ENCODE measurements around the gene SMYD5. TPM values are rescaled to one million over a fixed set of nuclear protein-coding genes. Genes with fewer than 3 reads are reported as not detected.
"Not testable (repeated sequence)": the region's sequence is repeated elsewhere in the genome, so short reads cannot be mapped to it uniquely, and the experiment has no call there.

SMYD5 gene
- total RNA-seq, 3 donors from 2014 or later: 14.1 to 21.6 (median 18.3) TPM

- Histone ChIP-seq H3K4me1 (no peaks in the 10 kb centered on the region), H3K27ac (no peak overlapping the region), H3K9me3 (no peaks in the 10 kb centered on the region), H3K4me3 (no peak overlapping the region), H3K36me3 (no peaks in the 10 kb centered on the region), H3K27me3 (no peaks in the 10 kb centered on the region)
- no peak for DNase-seq (ENCODE audit: low spot score in 2 of 2)
- intact Hi-C loops (cut with DNase I; ENCODE audit: low total_unique reads): no loop called here
- TF ChIP-seq POLR2AphosphoS5 (IDR thresholded peaks at IDR 0.05): no peak
- no peak for TF ChIP-seq POLR2A (IDR thresholded peaks at IDR 0.05)
- TF ChIP-seq CTCF (IDR thresholded peaks at IDR 0.05): peak in 1 of 3 donors; percentile 22
These were observed 46.4 kb downstream of the SMYD5 start for GRCh38 chr2:73260338-73260984.

GRCh38 chr2:73262108-73262651 is 48.1 kb downstream of the SMYD5 start:
- Histone ChIP-seq H3K4me3 (no peak overlapping the region), H3K27me3 (no peaks in the 10 kb centered on the region), H3K4me1 (no peaks in the 10 kb centered on the region), H3K9me3 (no peaks in the 10 kb centered on the region), H3K36me3 (no peaks in the 10 kb centered on the region), H3K27ac (no peak overlapping the region)
- intact Hi-C loops (cut with DNase I; ENCODE audit: low total_unique reads): no loop called here
- TF ChIP-seq POLR2AphosphoS5 (IDR thresholded peaks at IDR 0.05) (no peak), POLR2A (IDR thresholded peaks at IDR 0.05) (no peak), CTCF (IDR thresholded peaks at IDR 0.05) (no peak)
- DNase-seq (ENCODE audit: low spot score in 2 of 2): no peak

GRCh38 chr2:73262691-73263429 is 48.8 kb downstream of the SMYD5 start:
- H3K4me3 ChIP-seq: not testable (repeated sequence)

GRCh38 chr2:73263540-73264331 is 49.7 kb downstream of the SMYD5 start:
- no peak for TF ChIP-seq POLR2A (IDR thresholded peaks at IDR 0.05)
- no peak for TF ChIP-seq POLR2AphosphoS5 (IDR thresholded peaks at IDR 0.05)
- no peak for TF ChIP-seq CTCF (IDR thresholded peaks at IDR 0.05)
- intact Hi-C loops (cut with DNase I; ENCODE audit: low total_unique reads): no loop called here
- Histone ChIP-seq H3K4me1 (peaks cover 0 to 1% of the 10 kb centered on the region in 2 donors), H3K27ac (no peak overlapping the region), H3K27me3 (no peaks in the 10 kb centered on the region), H3K36me3 (no peaks in the 10 kb centered on the region), H3K4me3 (no peak overlapping the region), H3K9me3 (no peaks in the 10 kb centered on the region)
- no peak for DNase-seq (ENCODE audit: low spot score in 2 of 2)

More at GRCh38 chr2:73262691-73263429, 48.8 kb downstream of the SMYD5 start:
- H3K36me3 ChIP-seq; H3K27ac ChIP-seq; H3K4me1 ChIP-seq; DNase-seq (ENCODE audit: low spot score in 2 of 2); intact Hi-C loops (cut with DNase I; ENCODE audit: low total_unique reads); H3K9me3 ChIP-seq; H3K27me3 ChIP-seq: not testable (repeated sequence)

- no peaks in the 10 kb centered on the region for H3K9me3 ChIP-seq
- intact Hi-C loops (cut with DNase I; ENCODE audit: low total_unique reads): no loop called here
- DNase-seq (ENCODE audit: low spot score in 2 of 2): no peak
- peaks cover 0 to 5% of the 10 kb centered on the region in 2 donors for H3K4me1 ChIP-seq
- no peaks in the 10 kb centered on the region for H3K36me3 ChIP-seq
- no peaks in the 10 kb centered on the region for H3K27me3 ChIP-seq
- TF ChIP-seq CTCF (IDR thresholded peaks at IDR 0.05): no peak
- TF ChIP-seq POLR2A (IDR thresholded peaks at IDR 0.05): no peak
- TF ChIP-seq POLR2AphosphoS5 (IDR thresholded peaks at IDR 0.05): no peak
- H3K4me3 ChIP-seq: no peak overlapping the region
- H3K27ac ChIP-seq: no peak overlapping the region
These were observed 50.2 kb downstream of the SMYD5 start for GRCh38 chr2:73264332-73264606.

Data from breast epithelium (tissue), 4 donors.